SK-MEL-5 (cell line): ENCODE results near the gene HRAS. TPM values are rescaled to one million over a fixed set of nuclear protein-coding genes. Genes with fewer than 3 reads are reported as not detected.

Experiments used
- DNase-seq: peaks from one replicate; pipeline ENCODE4 v3.0.0-alpha.2; 2016; ENCODE audit warnings: low read depth, low spot score
- in situ Hi-C: cut with HindIII; loops from 2 replicates; pipeline ENCODE4 v1.10.0; 2016; ENCODE audit warnings: low sequenced_read_pairs, high pct_unique_total_duplicates, low pct_unique_long_range_greater_than_20kb
- small RNA-seq, 2 experiments: library from RNA; depleted of rRNA; stranded (forward); fragments of <200 nt; gene quantifications; one replicate each; pipeline ENCODE3, GENCODE V24; 2014
- total RNA-seq: library from RNA; depleted of rRNA; stranded (reverse); fragments of >200 nt; shearing (Covaris generic); gene quantifications from 2 replicates; pipeline ENCODE4 v1.2.3, GENCODE V29; 2014; rRNA removed

Gene HRAS
- total RNA-seq, 1 experiment from 2014 or later = 48.3 TPM

DNA sequence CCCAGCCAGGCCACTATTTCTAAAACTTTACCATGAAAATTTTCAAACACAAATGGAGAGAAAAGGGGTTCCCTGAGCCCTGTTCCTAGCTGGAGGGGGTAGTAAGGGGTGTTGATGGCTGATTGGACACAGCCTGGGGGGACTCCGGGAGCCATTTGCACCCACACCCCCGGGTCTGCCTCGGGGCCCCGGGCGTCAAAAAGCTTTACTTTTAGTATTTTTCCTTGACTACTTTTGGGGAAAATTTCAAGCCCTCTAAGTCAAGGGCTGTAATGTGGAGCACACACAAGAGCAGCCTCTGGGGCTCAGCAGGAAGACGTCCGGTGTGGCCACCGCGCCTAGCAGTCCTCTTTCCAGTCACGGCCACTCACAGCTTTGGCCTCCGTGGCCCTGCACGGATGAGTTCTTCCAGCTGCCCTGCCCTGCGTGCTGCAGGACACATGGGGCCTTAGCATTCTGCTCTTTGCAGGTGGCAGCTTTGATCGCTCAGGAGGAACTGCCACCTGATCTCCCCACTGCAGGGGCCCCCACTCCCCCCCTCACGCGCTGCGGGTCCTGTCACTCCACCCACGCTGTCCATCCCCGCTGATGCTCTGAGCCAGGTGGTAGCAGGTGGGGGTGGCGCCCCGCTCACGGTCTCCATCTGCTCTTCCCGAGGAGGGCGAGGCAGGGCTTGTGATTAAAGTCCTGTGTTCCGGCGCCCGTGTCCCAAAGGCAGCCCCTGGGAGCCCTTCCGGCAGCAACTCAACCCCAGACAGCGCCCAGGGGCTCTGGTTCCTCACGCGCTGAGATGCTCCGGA is 42.7 kb downstream of the HRAS start:
- in situ Hi-C loops = no loop called here
- DNase-seq = no peak

- no peak for DNase-seq
- in situ Hi-C loops = no loop called here
Measured at GRCh38 chr11:491358-491757, 44.0 kb downstream of the HRAS start.

GRCh38 chr11:490930-491260 is 44.5 kb downstream of the HRAS start:
- in situ Hi-C loops = no loop called here

GRCh38 chr11:490186-490929 is 45.0 kb downstream of the HRAS start:
- DNase-seq = no peak
- in situ Hi-C loops = no loop called here

More at GRCh38 chr11:490930-491260, 44.5 kb downstream of the HRAS start:
- no peak for DNase-seq

DNA sequence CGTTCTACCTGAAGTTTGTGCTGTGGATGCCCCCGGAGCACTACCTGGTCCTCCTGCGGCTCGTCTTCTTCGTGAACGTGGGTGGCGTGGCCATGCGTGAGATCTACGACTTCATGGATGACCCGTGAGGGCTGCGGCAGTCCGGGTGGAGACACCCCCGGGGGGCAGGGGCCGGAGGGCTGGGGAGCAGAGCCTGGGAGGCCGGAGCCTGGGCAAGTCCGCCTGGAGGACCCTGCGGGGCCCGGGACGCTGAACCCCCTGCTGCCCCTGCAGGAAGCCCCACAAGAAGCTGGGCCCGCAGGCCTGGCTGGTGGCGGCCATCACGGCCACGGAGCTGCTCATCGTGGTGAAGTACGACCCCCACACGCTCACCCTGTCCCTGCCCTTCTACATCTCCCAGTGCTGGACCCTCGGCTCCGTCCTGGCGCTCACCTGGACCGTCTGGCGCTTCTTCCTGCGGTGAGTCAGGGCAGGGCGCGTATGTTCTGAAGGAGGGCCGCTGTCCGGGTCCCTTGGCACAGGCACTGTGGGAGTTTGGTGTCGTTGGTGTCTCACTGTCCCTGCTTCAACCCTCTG is 45.7 kb downstream of the HRAS start:
- in situ Hi-C loops = no loop called here
- DNase-seq = no peak

- in situ Hi-C loops = no loop called here
Measured at GRCh38 chr11:488992-489391, 46.4 kb downstream of the HRAS start.

GRCh38 chr11:488579-488978 is 46.8 kb downstream of the HRAS start:
- DNase-seq = no peak
- in situ Hi-C loops = no loop called here

More at GRCh38 chr11:488992-489391, 46.4 kb downstream of the HRAS start:
- no peak for DNase-seq

DNA sequence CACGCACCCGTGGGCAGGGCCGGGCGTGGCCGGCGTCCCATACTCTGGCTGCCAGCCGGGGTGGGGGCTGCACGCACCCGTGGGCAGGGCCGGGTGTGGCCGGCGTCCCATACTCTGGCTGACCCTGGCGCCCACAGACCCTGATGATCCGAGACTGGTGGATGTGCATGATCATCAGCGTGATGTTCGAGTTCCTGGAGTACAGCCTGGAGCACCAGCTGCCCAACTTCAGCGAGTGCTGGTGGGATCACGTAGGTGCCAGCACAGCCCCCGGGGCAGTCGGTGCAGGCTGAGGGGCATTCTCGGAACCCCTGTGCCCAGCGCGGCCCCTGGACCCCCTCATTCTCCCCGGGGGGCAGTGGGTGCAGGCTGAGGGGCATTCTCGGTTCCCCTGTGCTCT is 47.3 kb downstream of the HRAS start:
- no peak for DNase-seq
- in situ Hi-C loops = no loop called here

- in situ Hi-C loops = no loop called here
- no peak for DNase-seq
Measured at GRCh38 chr11:487571-488021, 47.8 kb downstream of the HRAS start.

- no peak for DNase-seq
- in situ Hi-C loops = no loop called here
Measured at GRCh38 chr11:486189-486588, 49.2 kb downstream of the HRAS start.

- in situ Hi-C loops = no loop called here
- DNase-seq = no peak
Measured at GRCh38 chr11:484616-485015, 50.8 kb downstream of the HRAS start.

Small RNA genes within 50 kb of the gene (small RNA-seq; reads per million reads assigned to genes)
- gene MIR210 = 0.02 to 4.9 reads per million in 2 experiments

Other genes starting within 250 kb of the HRAS start
- gene PGGHG, start 246.4 kb downstream of the HRAS start, total RNA-seq = 12.6 and 14.9 TPM in 2 replicates
- gene IFITM5, start 236.1 kb downstream of the HRAS start, total RNA-seq = not detected in 2 replicates
- 4.2 and 8.0 TPM in 2 replicates for gene IFITM2, start 227.8 kb downstream of the HRAS start, total RNA-seq
- gene IFITM1, start 221.5 kb downstream of the HRAS start, total RNA-seq = 0.32 and 0.79 TPM in 2 replicates
- 30.3 and 40.0 TPM in 2 replicates for gene IFITM3, start 214.7 kb downstream of the HRAS start, total RNA-seq
- gene B4GALNT4, start 166.1 kb downstream of the HRAS start, total RNA-seq = 1.1 and 1.4 TPM in 2 replicates
- not detected in 2 replicates for gene PKP3, start 141.4 kb downstream of the HRAS start, total RNA-seq
- 23.4 and 25.6 TPM in 2 replicates for gene SIGIRR, start 120.6 kb downstream of the HRAS start, total RNA-seq
- not detected in 2 replicates for gene ANO9, start 93.6 kb downstream of the HRAS start, total RNA-seq
- gene PTDSS2, start 85.3 kb downstream of the HRAS start, total RNA-seq = 41.7 and 45.6 TPM in 2 replicates
- 178 and 180 TPM in 2 replicates for gene RNH1, start 28.3 kb downstream of the HRAS start, total RNA-seq
- 0.11 and 0.13 TPM in 2 replicates for gene LRRC56, start 2.0 kb upstream of the HRAS start, total RNA-seq
- 1.8 and 2.1 TPM in 2 replicates for gene LMNTD2, start 25.2 kb upstream of the HRAS start, total RNA-seq
- 7.8 and 8.0 TPM in 2 replicates for gene RASSF7, start 25.4 kb upstream of the HRAS start, total RNA-seq
- gene PHRF1, start 40.9 kb upstream of the HRAS start, total RNA-seq = 22.0 and 22.6 TPM in 2 replicates
- gene IRF7, start 80.4 kb upstream of the HRAS start, total RNA-seq = 3.5 and 3.7 TPM in 2 replicates
- gene CDHR5, start 89.4 kb upstream of the HRAS start, total RNA-seq = not detected in 2 replicates
- gene SCT, start 91.6 kb upstream of the HRAS start, total RNA-seq = not detected in 2 replicates
- gene DRD4, start 101.7 kb upstream of the HRAS start, total RNA-seq = not detected in 2 replicates
- gene DEAF1, start 159.6 kb upstream of the HRAS start, total RNA-seq = 26.1 and 33.8 TPM in 2 replicates
- gene TMEM80, start 160.2 kb upstream of the HRAS start, total RNA-seq = 6.5 and 10.8 TPM in 2 replicates
- 0.61 and 3.0 TPM in 2 replicates for gene EPS8L2, start 170.7 kb upstream of the HRAS start, total RNA-seq
- gene TALDO1, start 211.9 kb upstream of the HRAS start, total RNA-seq = 206 and 219 TPM in 2 replicates
- gene GATD1, start 241.9 kb upstream of the HRAS start, total RNA-seq = 22.8 and 23.0 TPM in 2 replicates